ENCODE measurements around the gene ERBIN. TPM values are rescaled to one million over a fixed set of nuclear protein-coding genes. Genes with fewer than 3 reads are reported as not detected.
A peak's percentile ranks its signal among the peaks of the same experiment; 100 is the strongest.
"Not testable (repeated sequence)": the region's sequence is repeated elsewhere in the genome, so short reads cannot be mapped to it uniquely, and the experiment has no call there.

ERBIN gene
- polyA plus RNA-seq (ENCODE audit: insufficient read length in 4 of 4): 100 to 1,000 TPM in 3 of 4 donors, 10 to 100 TPM in 1; 91.9 to 117 (median 114) TPM

GRCh38 chr5:65926276-65926783, at the start of gene ERBIN:
Gene ERBIN, plus strand, starts transcription at chr5:65926575. Its CDS starts 66,144 bp downstream, at chr5:65992719.
- DNase-seq (ENCODE audit: low read depth in 4 of 4, low spot score in 3 of 4): peak in 2 of 4 donors; percentile 55

- DNase-seq (ENCODE audit: low read depth in 4 of 4, low spot score in 3 of 4): no peak
These were observed 49.4 kb upstream of the ERBIN start for GRCh38 chr5:65876970-65877369.

- not testable (repeated sequence) for DNase-seq (ENCODE audit: low read depth in 4 of 4, low spot score in 3 of 4)
These were observed 46.6 kb upstream of the ERBIN start for GRCh38 chr5:65879668-65880256.

DNA sequence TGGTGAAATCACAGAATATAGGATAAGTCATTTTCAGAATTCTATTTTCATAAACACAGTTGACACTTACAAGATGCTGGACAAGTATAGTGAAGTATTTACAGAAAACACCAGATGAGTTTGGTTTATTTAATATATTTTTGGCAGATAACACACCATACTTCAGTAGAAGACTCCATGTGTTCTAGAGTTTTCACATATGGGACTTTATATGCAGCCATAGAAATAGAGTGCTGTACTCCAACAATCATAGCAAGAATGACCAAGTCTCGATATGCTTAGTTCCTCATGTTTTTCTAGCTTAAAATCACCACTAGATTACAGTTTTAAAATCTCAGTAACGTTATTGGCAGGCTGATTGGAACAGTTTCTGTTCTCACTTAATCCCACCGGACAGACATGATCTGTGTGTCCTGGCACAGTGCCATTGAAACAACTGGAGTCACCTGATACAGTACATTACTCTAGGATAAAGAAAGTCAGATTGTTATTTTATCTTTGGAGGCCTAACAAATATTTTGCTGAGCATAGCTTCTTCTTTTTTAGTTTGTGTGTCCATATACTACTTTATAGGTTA, 45.8 kb upstream of the ERBIN start:
- no peak for DNase-seq (ENCODE audit: low read depth in 4 of 4, low spot score in 3 of 4)

DNA sequence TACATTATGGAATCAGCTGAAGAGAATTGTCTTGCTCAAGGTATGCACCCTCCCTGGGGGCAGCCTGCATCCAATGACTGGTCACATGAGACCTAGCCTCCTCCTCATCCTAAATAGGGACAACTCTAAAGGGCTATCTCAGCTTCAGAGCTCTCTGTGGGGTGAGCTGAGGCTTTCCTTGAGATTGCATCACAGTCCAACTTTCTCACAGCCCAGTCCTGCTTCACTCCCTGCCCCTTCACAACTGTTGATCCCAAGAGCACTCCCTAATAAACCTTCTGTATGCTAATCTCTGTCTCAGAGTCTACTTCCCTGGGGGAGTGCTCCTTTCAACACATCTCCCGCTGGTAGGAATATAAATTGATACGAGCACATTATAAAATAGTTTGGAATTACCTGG, 44.1 kb upstream of the ERBIN start:
- DNase-seq (ENCODE audit: low read depth in 4 of 4, low spot score in 3 of 4): no peak

GRCh38 chr5:65883461-65883860, 42.9 kb upstream of the ERBIN start:
- no peak for DNase-seq (ENCODE audit: low read depth in 4 of 4, low spot score in 3 of 4)

DNA sequence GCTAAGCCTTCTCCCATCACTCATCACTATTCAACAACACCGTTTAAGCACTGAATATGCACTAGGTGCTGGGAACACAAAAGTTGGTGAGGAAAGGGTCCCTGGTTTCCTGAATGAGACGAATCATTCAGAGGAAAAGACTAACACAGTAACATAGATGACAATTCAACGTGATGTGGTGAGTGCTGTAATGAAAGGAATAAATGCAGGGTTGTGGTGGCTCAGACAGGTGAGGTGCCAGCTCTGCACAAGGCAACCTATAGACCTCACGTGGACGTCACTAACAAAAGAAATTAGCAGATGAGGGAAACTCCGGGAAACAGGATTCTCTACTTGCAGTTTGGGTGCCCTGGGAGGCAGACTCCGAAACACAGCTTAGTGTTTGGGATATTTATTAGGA, 40.0 kb upstream of the ERBIN start:
- no peak for DNase-seq (ENCODE audit: low read depth in 4 of 4, low spot score in 3 of 4)

DNA sequence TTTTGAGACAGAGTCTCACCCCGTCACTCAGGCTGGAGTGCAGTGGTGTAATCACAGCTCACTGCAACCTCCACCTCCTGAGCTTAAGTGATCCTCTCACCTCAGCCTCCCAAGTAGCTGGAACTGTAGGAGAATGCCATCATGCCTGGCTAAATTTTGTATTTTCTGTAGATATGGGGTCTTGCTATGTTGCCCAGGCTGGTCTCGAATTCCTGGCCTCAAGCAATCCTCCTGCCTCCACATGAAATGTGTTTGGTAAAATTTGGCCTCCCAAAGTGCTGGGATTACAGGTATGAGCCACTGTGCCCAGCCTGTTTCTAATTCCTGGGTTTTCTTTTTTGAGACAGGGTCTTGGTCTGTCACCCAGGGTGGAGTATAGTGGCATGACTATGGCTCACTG, 34.4 kb upstream of the ERBIN start:
- not testable (repeated sequence) for DNase-seq (ENCODE audit: low read depth in 4 of 4, low spot score in 3 of 4)

DNA sequence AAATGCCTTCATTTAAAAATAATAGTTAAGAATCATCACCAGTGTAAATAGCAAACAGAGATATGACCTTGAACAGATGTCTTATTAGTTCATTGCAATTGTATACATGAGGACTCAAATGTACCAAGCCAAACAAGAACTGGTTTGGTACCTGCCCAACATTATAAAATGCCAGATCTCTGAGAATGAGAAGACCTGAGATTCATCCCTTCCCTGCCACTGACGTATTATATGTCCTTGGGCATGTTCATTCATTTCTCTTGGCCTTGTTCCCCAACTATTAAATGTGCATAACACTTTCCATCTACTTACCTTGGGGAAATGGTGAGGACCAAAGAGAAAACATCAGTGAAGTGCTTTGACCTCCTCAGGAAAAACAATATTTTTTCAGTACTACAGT, 33.6 kb upstream of the ERBIN start:
- DNase-seq (ENCODE audit: low read depth in 4 of 4, low spot score in 3 of 4): no peak

- DNase-seq (ENCODE audit: low read depth in 4 of 4, low spot score in 3 of 4): no peak
These were observed 32.5 kb upstream of the ERBIN start for GRCh38 chr5:65893749-65894430.

- DNase-seq (ENCODE audit: low read depth in 4 of 4, low spot score in 3 of 4): no peak
These were observed 30.5 kb upstream of the ERBIN start for GRCh38 chr5:65895891-65896290.

GRCh38 chr5:65900746-65901145, 25.6 kb upstream of the ERBIN start:
- DNase-seq (ENCODE audit: low read depth in 4 of 4, low spot score in 3 of 4): no peak

DNA sequence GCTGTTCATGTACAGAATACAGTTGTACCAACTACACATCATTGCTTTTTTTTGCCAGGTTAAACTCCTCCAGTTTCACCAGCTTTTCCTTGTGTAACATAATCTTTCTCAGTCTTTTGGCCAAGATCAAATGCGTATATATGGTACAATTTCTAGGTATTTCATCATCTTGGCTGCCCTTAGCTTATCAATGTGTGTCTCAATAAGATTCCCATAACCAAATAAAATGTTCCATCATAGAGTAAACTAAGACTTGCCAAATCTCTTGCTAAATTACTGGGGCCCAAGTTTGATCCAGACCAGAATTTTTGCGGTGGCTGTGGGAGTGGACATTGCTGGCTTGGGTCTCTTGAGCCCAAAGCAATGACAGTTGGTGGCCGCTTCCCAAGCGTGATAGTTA, 24.3 kb upstream of the ERBIN start:
- no peak for DNase-seq (ENCODE audit: low read depth in 4 of 4, low spot score in 3 of 4)

- DNase-seq (ENCODE audit: low read depth in 4 of 4, low spot score in 3 of 4): no peak
These were observed 22.8 kb upstream of the ERBIN start for GRCh38 chr5:65903581-65903980.

GRCh38 chr5:65906256-65906655, 20.1 kb upstream of the ERBIN start:
- no peak for DNase-seq (ENCODE audit: low read depth in 4 of 4, low spot score in 3 of 4)

DNA sequence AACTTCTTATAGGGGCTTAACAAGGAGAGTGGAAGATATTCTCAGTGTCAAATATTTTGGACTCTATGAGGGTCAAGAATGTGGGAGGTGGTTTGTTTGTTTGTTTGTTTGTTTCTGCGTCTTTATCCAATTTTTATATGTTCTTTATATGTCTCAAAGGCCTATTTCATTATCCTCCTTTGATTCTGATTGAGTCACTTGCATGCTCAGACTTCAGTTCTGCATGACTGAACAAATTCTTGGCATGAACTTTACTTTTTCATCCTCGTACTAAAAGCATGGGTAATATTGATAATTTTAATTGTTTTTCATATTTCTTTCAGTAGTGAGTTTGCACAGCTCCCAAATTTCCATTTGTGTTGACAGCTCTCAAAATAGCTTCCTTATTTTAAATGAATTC, 19.2 kb upstream of the ERBIN start:
- no peak for DNase-seq (ENCODE audit: low read depth in 4 of 4, low spot score in 3 of 4)

- no peak for DNase-seq (ENCODE audit: low read depth in 4 of 4, low spot score in 3 of 4)
These were observed 15.7 kb upstream of the ERBIN start for GRCh38 chr5:65910711-65911110.

DNA sequence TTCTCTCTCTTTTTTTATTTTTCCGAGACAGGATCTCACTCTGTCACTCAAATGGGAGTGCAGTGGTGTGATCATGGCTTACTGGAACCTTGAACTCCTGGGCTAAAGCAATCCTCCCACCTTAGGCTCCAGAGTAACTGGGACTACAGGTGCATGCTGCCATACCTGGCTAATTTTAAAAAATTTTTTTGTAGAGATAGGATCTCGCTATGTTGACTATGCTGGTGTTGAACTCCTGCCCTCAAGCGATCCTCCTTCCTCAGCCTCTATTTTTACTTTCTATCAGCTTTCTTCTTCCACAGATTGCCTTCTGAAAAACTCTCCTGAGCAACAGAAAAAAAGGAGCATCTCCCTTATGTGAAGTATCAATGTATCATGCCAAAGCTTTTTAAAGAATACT, 14.1 kb upstream of the ERBIN start:
- DNase-seq (ENCODE audit: low read depth in 4 of 4, low spot score in 3 of 4): no peak

- DNase-seq (ENCODE audit: low read depth in 4 of 4, low spot score in 3 of 4): no peak
These were observed 12.9 kb upstream of the ERBIN start for GRCh38 chr5:65913519-65913918.

- DNase-seq (ENCODE audit: low read depth in 4 of 4, low spot score in 3 of 4): peak in 2 of 4 donors; percentile 12 to 31
These were observed 11.7 kb upstream of the ERBIN start for GRCh38 chr5:65914641-65915196.

GRCh38 chr5:65915661-65916060, 10.7 kb upstream of the ERBIN start:
- DNase-seq (ENCODE audit: low read depth in 4 of 4, low spot score in 3 of 4): not testable (repeated sequence)

- DNase-seq (ENCODE audit: low read depth in 4 of 4, low spot score in 3 of 4): no peak
These were observed 10.3 kb upstream of the ERBIN start for GRCh38 chr5:65916066-65916465.
